CD4-positive, alpha-beta T cell (primary cell): Measurements from ENCODE around the gene HEPHL1. TPM values are rescaled to one million over a fixed set of nuclear protein-coding genes. Genes with fewer than 3 reads are reported as not detected.

Source experiments
- ATAC-seq: fragments of 200-7000 bp; cut with Tn5 transposase; one replicate; pipeline ENCODE4 v1.10.0; 2022; ENCODE audit warnings: mild to moderate bottlenecking; ENCODE audit not compliant: poor library complexity
- CTCF ChIA-PET: fragments of 350-600 bp; sonication (Branson Sonifier 250); formaldehyde crosslinking; loops from one replicate; lab custom pipeline; 2021; ENCODE audit warnings: antibody characterized with exemption, inconsistent platforms; lab: Charles Lee
- POLR2A ChIA-PET: fragments of 350-600 bp; sonication (Branson Sonifier 250); formaldehyde crosslinking; loops from one replicate; lab custom pipeline; 2021; ENCODE audit warnings: antibody characterized with exemption, inconsistent platforms; lab: Charles Lee
- DNase-seq, 14 experiments: peaks; one replicate each; pipeline ENCODE4 v3.0.0-alpha.2; 2013 to 2020; ENCODE audit warnings: mixed read lengths in 2 of 14
- H3K27ac ChIP-seq, 2 donors: one replicate each; pipeline versions ENCODE4 v1.5.1 to v1.7.0; 2013; ENCODE audit warnings: low read length in 2 of 2, low read depth in 1 of 2, mild to moderate bottlenecking in 1 of 2
- H3K27me3 ChIP-seq, 2 experiments: 1 replicate in 1 of 2; 2 replicates in 1 of 2; pipeline versions ENCODE4 v1.6.1 to v1.7.0; 2013; ENCODE audit warnings: low read length in 2 of 2, control low read depth in 1 of 2, mild to moderate bottlenecking in 1 of 2, moderate library complexity in 1 of 2; ENCODE audit not compliant: insufficient read depth in 2 of 2, control insufficient read depth in 1 of 2
- H3K36me3 ChIP-seq: one replicate; pipeline ENCODE4 v1.6.1; 2013; ENCODE audit warnings: low read length, control low read depth; ENCODE audit not compliant: insufficient read depth
- H3K4me1 ChIP-seq: one replicate; pipeline ENCODE4 v1.6.1; 2013; ENCODE audit warnings: low read length, control low read depth; ENCODE audit not compliant: insufficient read depth
- H3K4me3 ChIP-seq: one replicate; pipeline ENCODE4 v1.5.1; 2013; ENCODE audit warnings: mild to moderate bottlenecking, low read length, moderate library complexity
- H3K9me3 ChIP-seq, 2 experiments: 1 replicate in 1 of 2; 2 replicates in 1 of 2; pipeline versions ENCODE4 v1.6.1 to v1.7.0; 2013; ENCODE audit warnings: low read length in 2 of 2, mild to moderate bottlenecking in 2 of 2, control low read depth in 1 of 2, moderate library complexity in 1 of 2; ENCODE audit not compliant: control insufficient read depth in 1 of 2, insufficient read depth in 1 of 2
- H3K27ac Mint-ChIP-seq: one replicate; pipeline ENCODE4 v1.8.0; 2020; ENCODE audit warnings: mixed read lengths
- H3K27me3 Mint-ChIP-seq: one replicate; pipeline ENCODE4 v1.8.0; 2021; ENCODE audit warnings: mixed read lengths
- H3K36me3 Mint-ChIP-seq: one replicate; pipeline ENCODE4 v1.8.0; 2021; ENCODE audit warnings: low read depth, mixed read lengths
- H3K4me1 Mint-ChIP-seq: one replicate; pipeline ENCODE4 v1.8.0; 2021; ENCODE audit warnings: low read depth, mixed read lengths
- H3K4me3 Mint-ChIP-seq: one replicate; pipeline ENCODE4 v1.8.0; 2020; ENCODE audit warnings: mild to moderate bottlenecking, mixed read lengths
- H3K9me3 Mint-ChIP-seq: one replicate; pipeline ENCODE4 v1.8.0; 2020; ENCODE audit warnings: mixed read lengths
- CTCF ChIP-seq: fragments of 200-600 bp; IDR thresholded peaks from one replicate; pipeline ENCODE4 v1.8.0; 2022; ENCODE audit warnings: antibody characterized with exemption, mild to moderate bottlenecking
- intact Hi-C, 2 experiments: fragments of 100-400 bp; cut with DNase I in 1 of 2; cut with micrococcal nuclease in 1 of 2; formaldehyde crosslinking; loops; one replicate each; pipeline versions ENCODE4 v1.15.1 to v1.9.0; 2023 to 2025; cut with DNase I, micrococcal nuclease
- total RNA-seq, 174 experiments: library from RNA in 2 of 174; stranded (reverse) in 2 of 174; gene quantifications; one replicate each; pipeline ENCODE4 v1.2.3 and lab custom pipeline; 2021 to 2026

HEPHL1 gene
- total RNA-seq, 2 experiments from 2014 or later = not detected

DNA sequence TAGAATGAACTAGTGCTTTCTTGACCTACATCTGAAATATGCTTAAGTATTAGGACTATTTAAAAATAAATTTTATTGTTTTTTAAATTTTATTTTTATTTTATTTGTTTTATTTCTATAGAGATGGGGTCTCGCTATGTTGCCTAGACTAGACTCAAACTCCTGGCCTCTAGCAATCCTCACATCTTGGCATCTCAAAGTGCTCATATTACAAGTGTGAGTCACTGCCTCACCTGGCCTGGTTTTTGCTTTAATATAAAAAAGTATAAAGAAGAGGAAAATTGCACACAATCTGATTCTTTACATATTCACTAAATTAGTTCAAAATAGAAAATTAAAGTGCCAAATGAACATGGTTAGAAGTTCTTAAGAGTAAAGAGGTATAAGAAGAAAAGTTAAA, 37.5 kb downstream of the HEPHL1 start:
- no peak for DNase-seq
- Histone ChIP-seq H3K9me3 (no peaks in the 10 kb centered on the region), H3K4me3 (no peak overlapping the region), H3K27ac (no peak overlapping the region), H3K36me3 (no peaks in the 10 kb centered on the region), H3K4me1 (no peaks in the 10 kb centered on the region), H3K27me3 (no peaks in the 10 kb centered on the region)
- Mint-ChIP-seq H3K36me3 (no peaks in the 10 kb centered on the region), H3K27ac (no peak overlapping the region), H3K4me3 (no peak overlapping the region), H3K4me1 (no peaks in the 10 kb centered on the region), H3K27me3 (peaks cover 22% of the 10 kb centered on the region), H3K9me3 (no peaks in the 10 kb centered on the region)
- TF ChIP-seq CTCF = no peak
- intact Hi-C loops = no loop called here
- ATAC-seq = no peak
- CTCF ChIA-PET = no interaction called here
- POLR2A ChIA-PET = no interaction called here

DNA sequence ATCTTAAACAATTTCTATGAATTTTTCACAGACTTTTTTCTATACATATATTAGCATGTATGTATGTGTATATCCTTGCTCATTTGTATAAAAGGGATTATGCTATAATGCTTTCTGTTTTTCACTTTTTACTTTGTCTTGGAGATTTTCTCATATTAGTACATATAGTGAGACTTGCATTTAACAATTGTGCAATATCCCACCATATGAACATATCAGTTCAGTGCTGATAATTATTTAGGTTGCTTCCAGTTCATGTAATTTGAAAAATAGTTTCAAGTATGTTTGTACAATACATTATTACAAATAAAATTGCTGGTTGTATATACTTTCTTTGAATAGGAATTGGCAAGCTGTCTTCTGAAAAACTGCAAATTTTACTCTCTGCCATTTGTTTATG, 37.9 kb downstream of the HEPHL1 start:
- H3K27me3 ChIP-seq = no peaks in the 10 kb centered on the region
- no peaks in the 10 kb centered on the region for H3K36me3 ChIP-seq
- ATAC-seq (no peak), DNase-seq (no peak)
- Mint-ChIP-seq H3K4me1 (no peaks in the 10 kb centered on the region), H3K27me3 (peaks cover 18% of the 10 kb centered on the region), H3K4me3 (no peak overlapping the region), H3K9me3 (no peaks in the 10 kb centered on the region), H3K36me3 (no peaks in the 10 kb centered on the region), H3K27ac (no peak overlapping the region)
- H3K9me3 ChIP-seq = no peaks in the 10 kb centered on the region
- no peak for TF ChIP-seq CTCF
- ChIA-PET CTCF (no interaction called here), POLR2A (no interaction called here)
- H3K4me3 ChIP-seq = no peak overlapping the region
- H3K27ac ChIP-seq = no peak overlapping the region
- H3K4me1 ChIP-seq = no peaks in the 10 kb centered on the region
- intact Hi-C loops = no loop called here

DNA sequence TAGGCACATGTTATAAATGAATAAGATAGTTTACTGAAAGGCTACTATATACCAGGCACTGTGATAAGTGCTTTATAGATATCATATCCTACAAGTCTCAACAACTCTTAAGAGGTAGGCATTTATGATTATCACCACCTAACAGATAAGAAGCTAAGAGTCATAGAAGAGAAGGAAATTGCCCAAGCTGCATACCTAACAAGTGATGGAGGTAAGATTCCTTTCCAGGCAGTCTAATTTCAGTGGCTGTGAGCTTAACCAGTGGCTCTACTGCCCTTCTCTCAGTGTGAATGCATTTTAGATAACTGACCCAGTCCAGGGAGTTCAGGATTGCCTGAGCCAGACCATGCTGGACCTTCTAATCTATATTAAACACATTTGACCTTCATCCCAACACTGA, 39.2 kb downstream of the HEPHL1 start:
- no peak overlapping the region for H3K27ac ChIP-seq
- H3K9me3 ChIP-seq = no peaks in the 10 kb centered on the region
- H3K36me3 ChIP-seq = no peaks in the 10 kb centered on the region
- no peaks in the 10 kb centered on the region for H3K4me1 Mint-ChIP-seq
- no peak for TF ChIP-seq CTCF
- no peak for ATAC-seq
- DNase-seq = no peak
- H3K4me3 Mint-ChIP-seq = no peak overlapping the region
- H3K9me3 Mint-ChIP-seq = no peaks in the 10 kb centered on the region
- H3K4me1 ChIP-seq = no peaks in the 10 kb centered on the region
- ChIA-PET POLR2A (no interaction called here), CTCF (no interaction called here)
- intact Hi-C loops = no loop called here
- H3K27me3 ChIP-seq = no peaks in the 10 kb centered on the region
- H3K27me3 Mint-ChIP-seq = peaks cover 22% of the 10 kb centered on the region
- no peak overlapping the region for H3K27ac Mint-ChIP-seq
- no peaks in the 10 kb centered on the region for H3K36me3 Mint-ChIP-seq
- H3K4me3 ChIP-seq = no peak overlapping the region
